Hepatocyte (in vitro differentiated cells): ENCODE measurements around the gene GCC1.

Source experiments
- CTCF ChIP-seq: fragments of 200-600 bp; sonication (generic); IDR thresholded peaks from 2 replicates; pipeline ENCODE4 v1.5.1; 2016; ENCODE audit warnings: antibody characterized with exemption, mild to moderate bottlenecking; ENCODE audit not compliant: poor library complexity
- EZH2 ChIP-seq: fragments of 200-600 bp; sonication (generic); IDR thresholded peaks from 2 replicates; pipeline ENCODE4 v1.6.1; 2016; ENCODE audit warnings: antibody characterized with exemption, mild to moderate bottlenecking, borderline replicate concordance
- EZH2phosphoT487 ChIP-seq: fragments of 200-600 bp; sonication (generic); IDR thresholded peaks from one replicate; pipeline ENCODE4 v1.6.1; 2018; ENCODE audit warnings: antibody characterized with exemption, mild to moderate bottlenecking, low read depth, moderate library complexity; ENCODE audit not compliant: unreplicated experiment, severe bottlenecking

GRCh38 chr7:127594490-127594889, 9.1 kb upstream of the GCC1 start:
- no peak for TF ChIP-seq CTCF
- no peak for TF ChIP-seq EZH2phosphoT487
- no peak for TF ChIP-seq EZH2
